CD4-positive, alpha-beta T cell treated with Interleukin-10 for 1 hour (primary cell): ENCODE data around the gene GTPBP4.

Experiments used
- DNase-seq: peaks from one replicate; pipeline ENCODE4 v3.0.0-alpha.2; 2020

The GTPBP4 gene

DNA sequence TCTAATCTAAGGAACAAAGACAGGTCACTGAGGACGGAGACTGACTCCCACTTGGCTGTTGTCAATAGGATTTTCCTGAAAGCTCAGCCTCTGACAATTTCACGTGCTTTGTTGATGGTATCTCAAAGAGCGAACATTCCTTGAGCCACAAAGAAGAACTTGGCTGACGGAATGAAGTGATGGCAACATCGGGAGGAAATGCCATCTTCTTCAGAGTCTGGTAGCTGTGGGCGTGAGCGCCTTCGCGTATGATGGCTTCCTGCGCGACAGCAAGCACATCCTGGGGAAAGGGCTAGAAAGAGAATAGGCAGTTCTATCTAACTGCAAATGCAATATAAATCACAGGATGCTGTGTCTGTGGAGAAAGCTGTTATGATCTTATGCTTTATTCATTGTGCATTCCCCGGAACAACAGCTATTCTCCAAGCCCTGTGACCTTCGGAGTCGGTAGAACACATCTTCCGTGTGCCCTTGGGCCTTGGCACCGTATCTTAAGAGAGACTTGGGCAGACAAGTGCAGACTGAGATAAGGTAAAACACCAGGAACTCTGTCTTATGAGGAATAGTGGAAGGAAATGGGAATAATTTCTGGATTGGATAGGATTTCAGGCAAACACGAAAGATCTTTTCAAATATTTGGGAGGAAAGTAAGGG lies 19.6 kb upstream of the GTPBP4 start:
- no peak for DNase-seq

DNA sequence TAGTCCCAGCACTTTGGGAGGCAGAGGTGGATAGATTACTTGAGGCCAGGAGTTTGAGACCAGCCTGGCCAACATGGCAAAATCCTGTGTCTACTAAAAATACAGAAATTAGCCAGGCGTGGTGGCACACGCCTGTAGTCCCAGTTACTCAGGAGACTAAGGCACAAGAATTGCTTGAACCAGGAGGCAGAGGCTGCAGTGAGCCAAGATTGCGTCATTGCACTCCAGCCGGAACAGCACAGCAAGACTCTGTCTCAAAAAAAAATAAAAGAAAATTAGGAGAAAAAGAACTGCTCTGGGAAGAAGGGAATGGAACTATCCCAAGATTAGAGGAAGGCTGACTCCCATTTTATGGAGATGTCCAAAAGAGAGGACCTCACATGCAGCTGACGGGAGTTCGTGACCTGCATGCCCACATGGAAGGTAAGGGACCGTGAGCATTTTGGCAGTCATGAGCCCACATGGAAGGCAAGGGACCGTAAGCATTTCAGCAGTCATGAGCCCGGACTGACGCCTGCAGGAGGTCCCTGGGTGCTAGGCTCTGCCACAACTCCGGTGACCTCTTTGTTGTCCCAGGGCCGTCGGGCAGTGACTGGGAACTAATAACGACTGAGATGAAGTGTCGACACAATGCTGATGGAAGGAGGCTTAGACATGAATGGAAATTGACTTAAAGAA lies 18.6 kb upstream of the GTPBP4 start:
- no peak for DNase-seq

DNA sequence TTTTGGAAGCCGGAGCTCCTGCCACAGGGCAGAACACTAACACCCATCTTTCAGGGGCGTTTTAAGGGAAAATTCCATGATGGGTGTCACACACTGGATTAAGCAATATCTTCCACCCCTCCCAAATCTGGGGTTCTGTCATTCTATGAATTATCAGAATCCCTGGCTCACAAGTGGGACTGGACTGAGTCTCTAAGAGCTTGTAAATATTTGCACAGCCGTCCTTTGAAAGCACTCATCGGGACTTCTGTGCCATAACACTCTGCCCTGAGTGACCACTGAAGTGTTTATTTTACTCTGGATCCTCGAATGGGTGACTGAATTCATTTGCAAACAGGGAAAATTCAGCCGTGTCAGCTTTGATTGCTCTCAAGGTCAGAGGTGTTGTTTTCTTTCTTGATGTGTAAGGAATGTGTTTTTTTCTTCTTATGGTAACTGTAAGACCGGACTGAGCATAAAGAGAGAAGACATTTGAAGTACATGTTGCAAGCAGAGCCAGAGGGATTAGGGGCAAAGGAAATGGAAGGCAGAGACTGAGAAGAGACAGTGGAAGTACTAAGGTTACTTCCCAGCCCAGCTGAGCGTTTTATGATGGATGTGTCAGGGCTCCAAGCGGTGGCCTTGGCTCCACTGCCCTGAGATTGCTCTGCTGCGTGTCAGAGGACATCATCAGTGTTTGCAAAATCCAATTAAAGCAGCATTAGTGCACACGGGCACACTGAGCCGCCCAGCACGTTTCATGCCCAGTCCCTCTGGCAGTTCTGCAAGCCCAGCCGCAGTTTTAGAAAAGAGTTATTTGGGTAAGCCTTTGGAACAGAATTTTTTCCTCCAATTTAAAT lies 17.7 kb upstream of the GTPBP4 start:
- DNase-seq, result no peak

DNA sequence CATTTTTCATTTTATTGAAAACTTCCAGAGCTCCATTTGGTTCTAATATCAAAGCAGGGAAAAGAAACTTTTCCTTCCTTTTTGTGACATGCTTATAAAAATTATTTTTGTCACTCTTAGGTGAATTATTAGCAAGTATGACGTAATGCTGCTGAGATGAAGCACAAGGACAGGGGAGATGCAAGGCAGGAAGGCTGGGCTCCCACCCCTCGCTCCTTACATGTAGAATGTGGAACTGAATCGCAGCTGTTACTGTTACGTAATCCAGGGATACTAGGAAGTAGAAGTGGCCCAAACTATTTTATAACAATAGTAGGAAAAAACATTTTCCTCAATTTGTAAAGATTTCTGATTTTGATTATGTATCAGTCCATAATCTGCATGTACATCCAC lies 17.1 kb upstream of the GTPBP4 start:
- no peak for DNase-seq

DNA sequence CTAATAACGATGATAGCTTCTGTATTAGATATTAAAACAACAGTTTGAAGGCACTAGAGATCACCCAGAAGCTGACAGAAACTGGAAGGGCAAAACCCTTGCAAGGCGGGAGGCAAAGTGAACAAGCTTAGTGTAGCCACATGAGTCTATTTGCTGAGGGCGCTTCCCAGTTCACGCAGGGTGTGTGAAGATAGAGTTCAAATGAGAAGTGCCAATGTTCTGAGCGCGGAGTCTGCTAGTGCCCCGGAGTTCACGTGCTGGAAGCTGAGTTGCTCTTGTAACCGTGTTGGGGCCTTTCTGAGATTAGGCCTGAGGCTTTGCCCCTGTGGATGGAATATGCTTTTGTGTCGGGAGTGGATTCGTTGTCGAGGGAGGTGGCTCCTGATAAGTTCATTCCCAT lies 16.6 kb upstream of the GTPBP4 start:
- no peak for DNase-seq

DNA sequence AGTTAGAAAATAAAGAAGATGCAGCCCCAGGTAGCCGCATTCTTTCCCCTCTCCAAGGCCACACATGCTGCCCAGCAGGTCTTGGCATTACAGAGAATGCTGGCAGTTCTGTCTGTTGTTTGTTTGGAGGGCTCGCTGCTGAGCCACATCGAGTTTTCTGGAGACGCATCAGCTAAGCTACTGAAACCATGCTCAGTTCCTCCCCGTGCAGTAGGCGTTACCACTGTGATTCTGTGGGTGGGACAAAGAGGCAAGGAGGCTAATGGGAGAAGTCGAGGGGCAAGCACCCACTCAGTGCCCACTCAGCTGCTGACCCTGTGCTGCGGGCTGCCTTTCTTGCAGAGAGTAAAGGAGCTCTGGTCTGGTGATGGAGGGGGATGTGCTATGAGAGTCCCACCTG lies 15.5 kb upstream of the GTPBP4 start:
- DNase-seq, result no peak

DNA sequence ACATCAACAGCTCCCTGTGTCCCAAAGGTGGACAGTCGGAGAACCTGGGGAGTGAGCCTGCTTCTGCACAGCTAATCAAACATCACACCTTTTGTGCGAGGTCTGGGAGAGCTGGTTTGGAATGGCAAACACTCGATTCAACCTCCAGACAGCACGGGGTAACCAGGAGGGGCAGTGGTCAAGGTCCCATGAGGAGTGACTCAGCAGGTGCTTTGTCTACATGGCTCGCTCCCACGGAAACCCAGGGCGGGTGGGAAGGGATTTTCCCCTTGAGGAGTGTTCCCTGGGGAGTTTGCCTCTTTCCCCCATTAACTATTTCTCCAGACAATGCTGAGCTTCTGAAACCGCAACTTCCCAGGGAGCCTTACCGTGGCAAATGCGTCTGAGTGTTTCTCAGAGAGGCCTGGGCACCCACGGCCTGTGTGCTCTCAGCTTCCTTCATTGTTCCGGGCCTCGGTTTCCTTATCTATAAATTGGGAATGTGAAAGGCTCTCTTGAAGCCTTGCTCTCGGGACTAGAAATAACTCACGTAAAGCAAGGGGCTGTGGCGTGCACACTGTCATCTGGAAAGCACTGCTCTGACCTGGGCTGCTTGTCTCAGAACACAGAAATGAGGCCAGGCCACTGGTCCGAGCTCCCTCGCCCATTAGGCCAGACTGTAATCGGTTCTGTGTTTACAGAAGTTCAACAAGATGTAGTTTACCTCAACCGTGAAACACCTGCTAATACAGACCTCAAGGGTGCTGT lies 14.0 kb upstream of the GTPBP4 start:
- no peak for DNase-seq

DNA sequence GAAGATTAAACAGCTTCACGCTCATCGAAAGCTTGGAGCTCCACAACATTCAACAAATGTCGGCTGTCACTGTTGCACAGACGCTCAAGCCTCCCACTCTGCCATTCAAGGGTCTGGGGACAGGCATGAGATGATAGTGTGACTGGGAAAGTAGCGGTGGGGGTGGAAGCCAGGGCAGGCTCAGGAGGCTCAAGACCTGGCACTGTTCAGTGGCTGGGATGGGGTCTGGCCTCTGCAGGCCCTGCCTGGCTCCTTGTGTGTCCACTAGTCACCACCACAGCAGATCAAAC lies 13.5 kb upstream of the GTPBP4 start:
- no peak for DNase-seq

DNA sequence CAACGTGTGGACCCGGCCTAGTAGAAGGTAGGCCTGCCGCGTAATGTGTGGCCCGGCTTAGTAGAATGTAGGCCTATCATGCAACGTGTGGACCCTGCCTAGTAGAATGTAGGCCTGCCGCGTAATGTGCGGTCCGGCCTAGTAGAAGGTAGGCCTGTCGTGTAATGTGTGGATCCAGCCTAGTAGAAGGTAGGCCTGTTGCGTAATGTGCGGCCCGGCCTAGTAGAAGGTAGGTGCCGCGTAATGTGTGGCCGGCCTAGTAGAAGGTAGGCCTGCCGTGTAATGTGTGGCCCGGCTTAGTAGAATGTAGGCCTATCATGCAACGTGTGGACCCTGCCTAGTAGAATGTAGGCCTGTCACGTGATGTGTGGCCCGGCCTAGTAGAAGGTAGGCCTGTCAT lies 11.9 kb upstream of the GTPBP4 start:
- no peak for DNase-seq

DNA sequence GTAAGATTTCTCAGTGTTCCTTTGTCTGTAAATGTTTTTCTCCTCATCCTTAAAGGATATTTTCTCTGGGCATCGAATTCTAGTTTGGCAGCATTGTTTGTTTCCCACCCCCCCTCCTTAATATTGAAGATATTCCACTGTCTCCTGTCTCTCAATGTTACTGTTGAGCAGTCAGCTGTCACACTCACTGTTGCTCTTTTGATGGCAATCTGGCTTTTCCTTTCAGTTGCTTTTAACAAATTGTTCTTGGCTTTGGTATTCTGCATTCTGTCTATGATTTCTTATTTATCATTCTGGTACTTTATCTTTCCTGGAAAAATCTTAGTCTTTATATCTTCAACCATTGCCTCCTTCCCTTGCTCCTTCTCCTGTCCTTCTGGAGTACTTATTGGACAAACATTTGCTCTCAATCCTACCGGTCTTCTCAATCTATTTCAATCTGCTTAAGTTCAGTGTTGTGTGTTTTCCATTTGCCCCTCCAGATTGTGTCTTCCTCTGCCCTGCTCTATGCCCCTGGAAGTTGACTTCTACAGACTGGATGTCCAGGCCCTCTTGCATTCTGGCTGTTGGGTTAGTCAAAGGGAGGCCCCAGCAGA lies 9.3 kb upstream of the GTPBP4 start:
- no peak for DNase-seq

DNA sequence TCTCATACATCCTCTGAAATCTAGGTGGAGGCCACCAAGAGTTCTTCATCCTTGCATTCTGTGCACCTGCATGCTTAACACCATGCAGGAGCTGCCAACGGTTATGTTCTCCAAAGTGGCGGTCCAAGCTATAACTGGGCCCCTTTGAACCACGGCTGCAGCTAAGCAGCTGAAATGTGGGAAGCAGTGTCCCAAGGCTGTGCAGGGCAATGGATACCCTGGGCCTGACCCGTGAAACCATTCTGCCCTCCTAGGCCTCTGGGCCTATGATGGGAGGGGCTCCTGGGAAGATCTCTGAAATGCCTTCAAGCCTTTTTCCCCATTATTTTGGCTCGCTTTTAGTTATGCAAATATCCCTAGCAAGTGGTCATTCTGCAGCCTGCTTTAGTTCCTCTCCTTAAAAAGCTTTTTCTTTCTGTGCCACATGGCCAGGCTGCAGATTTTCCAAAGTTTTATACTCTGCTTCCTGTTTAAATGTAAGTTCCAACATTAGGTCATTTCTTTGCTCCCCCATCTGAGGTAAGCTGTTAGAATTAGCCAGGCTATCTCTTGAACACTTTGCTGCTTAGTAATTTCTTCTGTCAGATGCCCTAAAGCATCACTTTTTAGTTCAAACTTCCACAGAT lies 7.7 kb upstream of the GTPBP4 start:
- DNase-seq, result no peak

DNA sequence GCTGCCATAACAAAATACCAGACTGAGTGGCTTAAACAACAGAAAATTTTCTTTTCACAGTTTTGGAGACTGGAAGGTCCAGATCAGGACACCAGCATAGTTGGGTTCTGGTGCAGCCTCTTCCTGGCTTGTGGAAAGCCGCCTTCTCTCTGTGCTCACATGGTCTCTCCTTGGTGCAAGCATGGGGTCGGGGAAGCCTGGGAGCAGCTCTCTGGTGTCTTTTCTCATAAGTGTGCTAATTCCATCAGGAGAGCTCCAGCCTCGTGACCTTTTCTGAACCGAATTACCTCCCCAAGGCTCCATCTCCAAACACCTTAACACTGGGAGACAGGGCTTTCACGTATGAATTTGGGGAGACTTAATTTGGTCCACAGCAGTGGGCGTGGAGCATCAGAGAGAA lies 4.8 kb upstream of the GTPBP4 start:
- DNase-seq, result no peak

DNA sequence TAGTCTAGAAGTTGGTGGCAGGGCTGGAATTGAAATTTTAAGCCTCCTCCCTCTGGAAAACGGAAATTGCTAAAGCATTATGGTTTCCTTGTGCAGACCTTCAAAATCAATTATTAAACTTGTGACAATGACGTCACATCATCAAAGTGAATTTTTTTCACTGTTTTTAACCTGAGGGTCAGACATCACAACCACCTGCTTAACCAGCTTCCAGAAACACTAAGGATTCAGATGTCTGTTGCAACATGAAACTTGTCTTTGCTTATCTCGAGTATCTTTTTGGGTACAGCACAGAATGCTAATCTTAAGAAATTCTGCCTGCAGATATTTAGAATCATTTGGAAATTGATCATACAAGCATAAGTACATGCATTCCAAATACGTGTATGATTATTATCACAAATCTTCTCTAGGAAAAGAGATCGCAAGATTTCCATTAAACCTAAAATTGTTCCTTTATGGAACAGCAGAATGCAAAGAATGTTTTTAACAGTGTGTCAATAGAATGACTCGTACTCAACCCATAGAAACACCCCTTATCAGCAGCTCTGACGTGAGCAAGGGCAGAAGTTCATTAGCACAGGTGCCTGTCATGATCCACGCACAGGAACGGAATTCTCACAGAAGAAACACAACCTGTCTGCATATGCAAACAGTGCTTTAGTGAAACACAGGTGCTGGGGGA lies 4.1 kb upstream of the GTPBP4 start:
- DNase-seq, result no peak

DNA sequence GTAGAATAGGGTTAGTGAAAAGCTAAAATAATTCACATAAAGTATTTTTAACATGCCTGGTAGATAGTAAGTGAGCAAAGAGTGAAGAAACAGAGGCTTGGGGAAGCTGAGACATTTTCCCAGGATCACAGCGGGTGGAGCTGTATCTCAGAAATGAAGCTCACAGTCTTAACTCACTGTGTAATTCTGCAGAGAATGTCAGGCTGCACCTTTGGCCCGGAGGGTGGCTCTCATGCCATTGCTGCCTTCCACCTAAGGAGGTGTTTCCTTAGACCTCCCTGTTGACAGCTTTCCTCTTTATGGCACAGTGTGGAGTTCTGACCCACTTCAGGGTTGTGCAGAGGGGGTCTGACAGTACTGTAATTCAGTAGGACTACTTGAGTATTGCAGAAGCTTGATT lies 2.9 kb upstream of the GTPBP4 start:
- no peak for DNase-seq

DNA sequence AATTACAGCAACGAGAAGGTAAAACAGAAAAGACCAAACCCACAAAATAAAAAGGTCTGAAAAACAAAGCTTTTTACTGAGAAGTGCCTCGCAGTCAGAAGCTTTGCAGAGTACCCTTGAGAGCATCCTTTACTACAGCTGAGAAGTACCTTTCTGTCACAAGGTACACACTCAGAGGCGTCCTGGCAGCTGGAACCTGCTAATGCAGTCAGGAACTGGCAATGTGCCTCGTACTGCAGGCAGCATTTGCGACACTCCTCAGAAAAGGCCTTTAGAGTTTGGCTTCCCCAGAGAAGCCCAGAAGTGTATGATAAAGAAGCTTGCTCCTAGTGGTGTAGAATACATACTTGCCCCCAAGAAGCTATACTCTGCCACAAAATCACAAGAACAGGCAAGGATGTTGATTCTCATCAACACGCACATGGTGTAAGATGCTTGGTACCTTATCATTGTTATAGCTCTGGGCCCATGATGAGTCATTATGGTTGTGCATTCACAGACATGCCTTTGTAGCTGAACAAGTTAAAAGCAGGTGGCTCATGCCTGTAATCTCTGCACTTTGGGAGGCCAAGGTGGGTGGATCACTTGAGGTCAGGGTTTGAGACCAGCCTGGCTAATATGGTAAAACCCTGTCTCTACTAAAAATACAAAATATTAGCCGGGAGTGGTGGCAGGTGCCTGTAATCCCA lies 2.0 kb upstream of the GTPBP4 start:
- DNase-seq, result no peak

DNA sequence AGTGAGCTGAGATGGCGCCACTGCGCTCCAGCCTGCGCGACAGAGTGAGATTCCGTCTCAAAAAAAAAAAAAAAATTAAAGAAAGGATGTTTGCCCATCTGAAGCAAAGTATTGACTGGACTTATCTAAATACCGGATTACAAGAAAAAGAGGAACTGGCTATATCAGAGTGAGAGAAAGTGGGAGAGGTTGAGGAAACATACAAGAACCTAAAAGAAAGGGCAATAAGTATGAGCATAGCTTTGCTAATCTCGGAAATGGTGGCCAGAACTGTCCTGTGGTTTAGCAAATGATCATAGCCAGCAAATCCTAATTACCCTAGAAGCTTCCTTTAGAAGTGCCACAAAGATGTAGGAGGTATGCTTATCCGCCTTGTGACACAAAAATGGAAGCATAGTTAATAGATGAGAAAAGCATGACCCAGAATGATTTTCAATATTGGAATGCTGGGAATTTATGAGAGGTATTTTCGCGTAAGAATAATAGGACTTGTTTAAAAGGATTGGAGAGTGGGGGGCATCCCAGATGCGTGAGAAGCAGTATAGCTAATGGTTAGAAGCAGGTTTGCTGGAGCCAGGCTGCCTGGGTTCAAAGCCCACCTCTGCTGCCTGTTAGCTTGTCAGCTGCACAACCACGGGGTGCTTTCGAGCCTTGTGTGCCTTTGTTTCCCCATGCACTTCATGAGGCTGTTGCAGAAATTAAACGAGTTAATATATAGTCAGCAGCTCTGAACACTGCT lies 1.2 kb upstream of the GTPBP4 start:
- DNase-seq, result no peak

DNA sequence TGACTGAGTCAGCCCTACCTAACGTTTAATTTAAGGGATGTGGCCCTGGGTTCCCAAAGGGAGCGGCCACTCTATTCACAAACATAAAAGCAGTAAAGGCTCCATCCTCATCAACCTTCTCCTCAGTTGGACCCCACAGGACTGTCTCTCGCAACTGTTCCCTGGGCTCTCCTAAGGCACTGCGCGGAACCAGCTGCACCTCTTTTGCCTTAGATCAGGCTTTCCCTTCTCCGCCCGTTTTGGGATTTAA lies 689 bp upstream of the GTPBP4 start:
- no peak for DNase-seq

DNA sequence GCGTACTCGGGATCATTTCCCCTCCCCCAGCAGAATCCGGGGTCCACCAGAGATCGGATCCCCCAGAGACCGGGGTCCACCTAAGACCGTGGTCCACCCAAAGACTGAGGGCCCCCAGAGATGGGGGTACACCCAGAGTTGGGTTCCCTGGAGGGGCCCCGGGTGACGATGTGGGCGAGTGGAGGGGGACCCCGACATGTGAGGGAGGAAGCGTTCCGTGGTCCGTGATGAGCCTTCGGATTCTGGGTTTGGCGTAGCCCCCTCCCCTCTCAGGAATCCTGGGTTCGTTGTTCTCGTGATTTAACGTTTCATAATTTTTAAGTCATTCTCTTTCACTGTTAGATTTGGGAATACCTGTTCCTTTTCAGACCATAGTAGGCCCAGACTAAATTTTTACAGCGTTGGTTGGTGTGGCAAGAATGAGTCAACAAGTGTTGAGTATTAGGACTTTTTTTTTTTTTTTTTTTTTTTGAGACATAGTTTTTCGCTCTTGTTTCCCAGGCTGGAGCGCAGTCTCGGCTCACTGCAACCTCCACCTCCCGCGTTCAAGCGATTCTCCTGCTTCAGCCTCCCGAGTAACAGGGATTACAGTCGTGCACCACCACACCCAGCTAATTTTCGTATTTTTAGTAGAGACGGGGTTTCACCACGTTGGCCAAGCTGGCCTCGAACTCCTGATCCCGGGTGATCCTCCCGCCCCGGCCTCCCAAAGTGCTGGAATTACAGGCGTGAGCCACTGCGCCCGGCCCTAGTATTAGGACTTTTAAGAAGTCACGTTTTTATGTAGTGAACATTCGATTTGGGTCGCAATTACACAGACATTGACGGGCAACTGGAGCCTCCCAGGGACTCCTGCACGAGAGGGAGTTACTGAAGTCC lies 672 bp downstream of the GTPBP4 start:
- DNase-seq, result no peak

DNA sequence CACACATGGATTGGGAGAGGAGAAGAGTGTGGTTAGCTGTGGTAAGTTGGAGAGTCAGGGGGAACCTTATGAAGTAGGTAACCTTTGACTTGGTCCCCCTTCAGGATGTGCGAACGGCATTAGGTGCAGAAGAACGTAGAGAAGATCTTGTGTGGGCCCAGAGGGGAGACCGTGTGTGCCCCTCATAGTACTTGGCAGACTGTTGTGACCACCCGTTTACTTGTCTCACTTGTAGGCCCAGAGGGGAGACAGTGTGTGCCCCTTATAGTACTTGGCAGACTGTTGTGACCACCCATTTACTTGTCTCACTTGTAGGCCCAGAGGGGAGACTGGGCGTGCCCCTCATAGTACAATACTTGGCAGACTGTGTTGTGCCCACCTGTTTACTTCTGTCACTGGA lies 2.6 kb downstream of the GTPBP4 start:
- DNase-seq, result no peak

DNA sequence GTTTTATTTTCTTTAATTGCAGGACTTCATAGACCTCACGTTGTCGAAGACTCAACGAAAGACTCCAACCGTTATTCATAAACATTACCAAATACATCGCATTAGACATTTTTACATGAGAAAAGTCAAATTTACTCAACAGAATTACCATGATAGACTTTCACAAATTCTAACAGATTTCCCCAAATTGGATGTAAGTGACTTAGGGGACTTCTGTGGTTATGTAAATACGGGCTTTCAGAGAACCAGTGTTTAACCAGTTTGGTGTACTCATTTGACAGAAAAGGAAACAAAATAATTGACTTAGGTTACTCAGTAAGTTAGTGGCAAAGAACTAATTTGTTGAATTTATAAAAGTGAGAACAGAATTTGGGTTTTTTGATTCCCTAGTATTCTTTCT lies 4.2 kb downstream of the GTPBP4 start:
- DNase-seq, result no peak
